Smooth muscle cell (in vitro differentiated cells): Measurements from ENCODE around the gene TLCD2. TPM values are rescaled to one million over a fixed set of nuclear protein-coding genes. Genes with fewer than 3 reads are reported as not detected.

Experiments
- DNase-seq: peaks from one replicate; lab custom pipeline; 2025; ENCODE audit not compliant: unreplicated experiment; lab: John Stamatoyannopoulos, UW
- H2AFZ ChIP-seq: fragments of 200-600 bp; sonication (generic); 2 replicates; pipeline ENCODE4 v1.6.0; 2016; ENCODE audit warnings: antibody characterized with exemption, low read depth, mild to moderate bottlenecking
- H3F3A ChIP-seq: fragments of 200-600 bp; sonication (generic); 2 replicates; pipeline ENCODE4 v1.6.0; 2017; ENCODE audit warnings: antibody characterized with exemption, low read depth
- H3K27ac ChIP-seq: fragments of 200-600 bp; sonication (generic); 2 replicates; pipeline ENCODE4 v1.5.1; 2016; ENCODE audit warnings: low read depth, mild to moderate bottlenecking
- H3K27me3 ChIP-seq: fragments of 200-600 bp; sonication (generic); 2 replicates; pipeline ENCODE4 v1.6.1; 2016; ENCODE audit warnings: low read depth, mild to moderate bottlenecking
- H3K36me3 ChIP-seq: fragments of 200-600 bp; sonication (generic); 2 replicates; pipeline ENCODE4 v1.5.1; 2016; ENCODE audit warnings: low read depth
- H3K4me1 ChIP-seq: fragments of 200-600 bp; sonication (generic); 2 replicates; pipeline ENCODE4 v1.5.1; 2016; ENCODE audit warnings: low read depth
- H3K4me2 ChIP-seq: fragments of 200-600 bp; sonication (generic); 2 replicates; pipeline ENCODE4 v1.6.0; 2016; ENCODE audit warnings: mild to moderate bottlenecking
- H3K4me3 ChIP-seq: fragments of 200-600 bp; sonication (generic); 2 replicates; pipeline ENCODE4 v1.5.1; 2016; ENCODE audit warnings: mild to moderate bottlenecking
- H3K79me2 ChIP-seq: fragments of 200-600 bp; sonication (generic); 2 replicates; pipeline ENCODE4 v1.6.0; 2016; ENCODE audit warnings: low read depth, mild to moderate bottlenecking
- H3K9ac ChIP-seq: fragments of 200-600 bp; sonication (generic); 2 replicates; pipeline ENCODE4 v1.6.0; 2016; ENCODE audit warnings: low read depth
- H3K9me3 ChIP-seq: fragments of 200-600 bp; sonication (generic); replicated peaks from 2 replicates; pipeline ENCODE4 v1.5.1; 2016; ENCODE audit warnings: low read depth
- H4K20me1 ChIP-seq: fragments of 200-600 bp; sonication (generic); 2 replicates; pipeline ENCODE4 v1.6.0; 2016; ENCODE audit warnings: low read depth
- CTCF ChIP-seq: fragments of 200-600 bp; sonication (generic); IDR thresholded peaks from 2 replicates; pipeline ENCODE4 v1.5.1; 2017; ENCODE audit warnings: borderline replicate concordance, mild to moderate bottlenecking, antibody characterized with exemption; ENCODE audit not compliant: insufficient read depth, poor library complexity, severe bottlenecking
- WGBS: methylation state at CpG from one replicate; pipeline ENCODE4 v1.1.7; 2016; ENCODE audit warnings: low lambda C conversion rate; 5-methylcytosine and 5-hydroxymethylcytosine counted together
- polyA plus RNA-seq: library from polyadenylated mRNA; unstranded; fragments of >200 nt; fragmentation: Nextera tagmentation; extraction: Ambion mirVana; gene quantifications from 2 replicates; pipeline ENCODE4 v1.2.1, GENCODE V29; 2016
- total RNA-seq: library from RNA; depleted of rRNA; stranded (reverse); fragments of >200 nt; gene quantifications from 2 replicates; pipeline ENCODE4 v1.2.3, GENCODE V29; 2014

TLCD2 gene
- 2.5 and 3.4 TPM in 2 replicates for total RNA-seq
- 1.9 and 3.6 TPM in 2 replicates for polyA plus RNA-seq

- under 1% methylated on average over 58 of the region's 83 CpGs for WGBS
- Histone ChIP-seq H3K79me2 (peaks cover 45% of the 10 kb centered on the region), H3K4me1 (peaks cover 25% of the 10 kb centered on the region), H2AFZ (no peak within 1 kb of the TSS), H3F3A (peaks cover 27% of the 10 kb centered on the region), H4K20me1 (peaks cover 55% of the 10 kb centered on the region), H3K27ac (peak within 1 kb of the TSS; percentile 99), H3K4me3 (peak within 1 kb of the TSS; percentile 83), H3K4me2 (peak within 1 kb of the TSS; percentile 99), H3K36me3 (no peaks in the 10 kb centered on the region), H3K9me3 (no peaks in the 10 kb centered on the region), H3K27me3 (no peaks in the 10 kb centered on the region), H3K9ac (peak within 1 kb of the TSS; percentile 76)
- no peak for TF ChIP-seq CTCF
- DNase-seq: peak; percentile 46
Observed at GRCh38 chr17:1709971-1710806, at the start of gene TLCD2. TLCD2 (minus strand) TSS chr17:1710377; CDS start chr17:1710242, 135 bp downstream.

- WGBS: 86% methylated on average over 5 of the region's 5 CpGs
Observed at GRCh38 chr17:1759529-1759928, 49.4 kb upstream of the TLCD2 start.

GRCh38 chr17:1758807-1759206 is 48.6 kb upstream of the TLCD2 start:
- no peak overlapping the region for H2AFZ ChIP-seq
- no peaks in the 10 kb centered on the region for H3K27me3 ChIP-seq
- H3K27ac ChIP-seq: no peak overlapping the region
- no peak for TF ChIP-seq CTCF
- no peaks in the 10 kb centered on the region for H3K79me2 ChIP-seq
- no peaks in the 10 kb centered on the region for H4K20me1 ChIP-seq
- H3K36me3 ChIP-seq: no peaks in the 10 kb centered on the region
- H3K9ac ChIP-seq: no peak overlapping the region
- peaks cover 16% of the 10 kb centered on the region for H3K4me1 ChIP-seq
- 94% methylated on average over 15 of the region's 15 CpGs for WGBS
- H3F3A ChIP-seq: peaks cover 8% of the 10 kb centered on the region
- no peak overlapping the region for H3K4me2 ChIP-seq
- no peaks in the 10 kb centered on the region for H3K9me3 ChIP-seq
- no peak overlapping the region for H3K4me3 ChIP-seq
- DNase-seq: no peak

More at GRCh38 chr17:1759529-1759928, 49.4 kb upstream of the TLCD2 start:
- no peak for TF ChIP-seq CTCF
- DNase-seq: no peak
- Histone ChIP-seq H3K27ac (no peak overlapping the region), H3K4me3 (no peak overlapping the region), H3K4me1 (peaks cover 18% of the 10 kb centered on the region), H2AFZ (no peak overlapping the region), H3K27me3 (no peaks in the 10 kb centered on the region), H3K9me3 (no peaks in the 10 kb centered on the region), H3K79me2 (no peaks in the 10 kb centered on the region), H4K20me1 (no peaks in the 10 kb centered on the region), H3K36me3 (no peaks in the 10 kb centered on the region), H3K9ac (no peak overlapping the region), H3K4me2 (no peak overlapping the region), H3F3A (peaks cover 8% of the 10 kb centered on the region)
